Keratinocyte (primary cell): Measurements from ENCODE around the gene CACNA1H.
"Not testable (repeated sequence)": the region's sequence is repeated elsewhere in the genome, so short reads cannot be mapped to it uniquely, and the experiment has no call there.

Source experiments
- EZH2 ChIP-seq: IDR thresholded peaks from one replicate; pipeline ENCODE4 v1.6.1; 2012; ENCODE audit warnings: inconsistent platforms, mild to moderate bottlenecking, low read length, moderate library complexity
- TF ChIP-seq, protein P1 (sequence below), 3 experiments: IDR thresholded peaks in 1 of 3; conservative IDR thresholded peaks in 1 of 3; optimal IDR thresholded peaks in 1 of 3; 2 replicates in 2 of 3; 3 replicates in 1 of 3; pipeline versions ENCODE3 to v1.5.1; 2011; ENCODE audit warnings: low read length in 3 of 3, mild to moderate bottlenecking in 3 of 3, moderate library complexity in 2 of 3, control low read depth in 1 of 3, inconsistent platforms in 1 of 3; ENCODE audit not compliant: insufficient read depth in 2 of 3; ENCODE audit errors: extremely low read depth in 1 of 3

GRCh38 chr16:1238909-1239308 lies 86.0 kb downstream of the CACNA1H start:
- TF ChIP-seq, protein P1, sequence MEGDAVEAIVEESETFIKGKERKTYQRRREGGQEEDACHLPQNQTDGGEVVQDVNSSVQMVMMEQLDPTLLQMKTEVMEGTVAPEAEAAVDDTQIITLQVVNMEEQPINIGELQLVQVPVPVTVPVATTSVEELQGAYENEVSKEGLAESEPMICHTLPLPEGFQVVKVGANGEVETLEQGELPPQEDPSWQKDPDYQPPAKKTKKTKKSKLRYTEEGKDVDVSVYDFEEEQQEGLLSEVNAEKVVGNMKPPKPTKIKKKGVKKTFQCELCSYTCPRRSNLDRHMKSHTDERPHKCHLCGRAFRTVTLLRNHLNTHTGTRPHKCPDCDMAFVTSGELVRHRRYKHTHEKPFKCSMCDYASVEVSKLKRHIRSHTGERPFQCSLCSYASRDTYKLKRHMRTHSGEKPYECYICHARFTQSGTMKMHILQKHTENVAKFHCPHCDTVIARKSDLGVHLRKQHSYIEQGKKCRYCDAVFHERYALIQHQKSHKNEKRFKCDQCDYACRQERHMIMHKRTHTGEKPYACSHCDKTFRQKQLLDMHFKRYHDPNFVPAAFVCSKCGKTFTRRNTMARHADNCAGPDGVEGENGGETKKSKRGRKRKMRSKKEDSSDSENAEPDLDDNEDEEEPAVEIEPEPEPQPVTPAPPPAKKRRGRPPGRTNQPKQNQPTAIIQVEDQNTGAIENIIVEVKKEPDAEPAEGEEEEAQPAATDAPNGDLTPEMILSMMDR (optimal IDR thresholded peaks at IDR 0.05 in 1 of 3, IDR thresholded peaks at IDR 0.05 in 1 of 3, conservative IDR thresholded peaks at IDR 0.05 in 1 of 3; ENCODE audit: extremely low read depth in 1 of 3, insufficient read depth in 2 of 3, low read length in 3 of 3), result not testable (repeated sequence)
- TF ChIP-seq EZH2, result not testable (repeated sequence)
